ENCODE measurements around the gene LRRFIP1. TPM values are rescaled to one million over a fixed set of nuclear protein-coding genes. Genes with fewer than 3 reads are reported as not detected.
"Not testable (repeated sequence)": the region's sequence is repeated elsewhere in the genome, so short reads cannot be mapped to it uniquely, and the experiment has no call there.

LRRFIP1 gene
- total and polyA plus RNA-seq, 2 donors = 77.5 to 120 TPM

- Histone ChIP-seq H3K27ac (ENCODE audit: low read depth) (no peak overlapping the region), H3K4me3 (ENCODE audit: low read depth, low read length) (no peak overlapping the region), H3K36me3 (ENCODE audit: insufficient read depth) (peaks cover 5% of the 10 kb centered on the region), H3K4me1 (ENCODE audit: insufficient read depth) (no peaks in the 10 kb centered on the region)
- WGBS = 94% methylated on average over 10 of the region's 10 CpGs
- DNase-seq (ENCODE audit: extremely low spot score) = no peak
Measured at GRCh38 chr2:237758185-237758584, 130.8 kb downstream of the LRRFIP1 start.

- Histone ChIP-seq H3K27ac (ENCODE audit: low read depth) (no peak overlapping the region), H3K4me1 (ENCODE audit: insufficient read depth) (no peaks in the 10 kb centered on the region), H3K36me3 (ENCODE audit: insufficient read depth) (peaks cover 5% of the 10 kb centered on the region), H3K4me3 (ENCODE audit: low read depth, low read length) (no peak overlapping the region)
- 92% methylated on average over 10 of the region's 10 CpGs for WGBS
- no peak for DNase-seq (ENCODE audit: extremely low spot score)
Measured at GRCh38 chr2:237759176-237759575, 131.8 kb downstream of the LRRFIP1 start.

- Histone ChIP-seq H3K4me1 (ENCODE audit: insufficient read depth) (no peaks in the 10 kb centered on the region), H3K27ac (ENCODE audit: low read depth) (no peak overlapping the region), H3K4me3 (ENCODE audit: low read depth, low read length) (no peak overlapping the region), H3K36me3 (ENCODE audit: insufficient read depth) (peaks cover 5% of the 10 kb centered on the region)
- WGBS = 95% methylated on average over 23 of the region's 23 CpGs
- DNase-seq (ENCODE audit: extremely low spot score) = no peak
Measured at GRCh38 chr2:237760506-237761502, 133.4 kb downstream of the LRRFIP1 start.

- 94% methylated on average over 9 of the region's 9 CpGs for WGBS
- H3K27ac ChIP-seq (ENCODE audit: low read depth); H3K4me3 ChIP-seq (ENCODE audit: low read depth, low read length); H3K36me3 ChIP-seq (ENCODE audit: insufficient read depth); DNase-seq (ENCODE audit: extremely low spot score); H3K4me1 ChIP-seq (ENCODE audit: insufficient read depth): not testable (repeated sequence)
Measured at GRCh38 chr2:237762291-237763182, 135.2 kb downstream of the LRRFIP1 start.

- Histone ChIP-seq H3K4me3 (ENCODE audit: low read depth, low read length) (no peak overlapping the region), H3K4me1 (ENCODE audit: insufficient read depth) (no peaks in the 10 kb centered on the region), H3K36me3 (ENCODE audit: insufficient read depth) (peaks cover 5% of the 10 kb centered on the region), H3K27ac (ENCODE audit: low read depth) (no peak overlapping the region)
- 92% methylated on average over 10 of the region's 10 CpGs for WGBS
- DNase-seq (ENCODE audit: extremely low spot score) = no peak
Measured at GRCh38 chr2:237763812-237764211, 136.4 kb downstream of the LRRFIP1 start.

GRCh38 chr2:237765122-237765521, 137.7 kb downstream of the LRRFIP1 start:
- H3K36me3 ChIP-seq (ENCODE audit: insufficient read depth); H3K4me3 ChIP-seq (ENCODE audit: low read depth, low read length); H3K4me1 ChIP-seq (ENCODE audit: insufficient read depth); DNase-seq (ENCODE audit: extremely low spot score); H3K27ac ChIP-seq (ENCODE audit: low read depth): not testable (repeated sequence)
- 98% methylated on average over 6 of the region's 6 CpGs for WGBS

GRCh38 chr2:237765875-237766274, 138.5 kb downstream of the LRRFIP1 start:
- Histone ChIP-seq H3K27ac (ENCODE audit: low read depth) (no peak overlapping the region), H3K4me3 (ENCODE audit: low read depth, low read length) (no peak overlapping the region), H3K4me1 (ENCODE audit: insufficient read depth) (no peaks in the 10 kb centered on the region), H3K36me3 (ENCODE audit: insufficient read depth) (peaks cover 2% of the 10 kb centered on the region)
- 86% methylated on average over 8 of the region's 8 CpGs for WGBS
- DNase-seq (ENCODE audit: extremely low spot score) = no peak

GRCh38 chr2:237766340-237766739, 139.0 kb downstream of the LRRFIP1 start:
- no peaks in the 10 kb centered on the region for H3K4me1 ChIP-seq (ENCODE audit: insufficient read depth)
- WGBS = 58% methylated on average over 2 of the region's 2 CpGs
- no peak for DNase-seq (ENCODE audit: extremely low spot score)
- no peak overlapping the region for H3K4me3 ChIP-seq (ENCODE audit: low read depth, low read length)
- peaks cover 2% of the 10 kb centered on the region for H3K36me3 ChIP-seq (ENCODE audit: insufficient read depth)
- H3K27ac ChIP-seq (ENCODE audit: low read depth) = no peak overlapping the region

GRCh38 chr2:237772513-237772912, 145.1 kb downstream of the LRRFIP1 start:
- H3K36me3 ChIP-seq (ENCODE audit: insufficient read depth) = no peaks in the 10 kb centered on the region
- H3K4me3 ChIP-seq (ENCODE audit: low read depth, low read length) = no peak overlapping the region
- DNase-seq (ENCODE audit: extremely low spot score) = no peak
- H3K27ac ChIP-seq (ENCODE audit: low read depth) = no peak overlapping the region
- 79% methylated on average over 3 of the region's 3 CpGs for WGBS
- no peaks in the 10 kb centered on the region for H3K4me1 ChIP-seq (ENCODE audit: insufficient read depth)

- Histone ChIP-seq H3K4me3 (ENCODE audit: low read depth, low read length) (no peak overlapping the region), H3K36me3 (ENCODE audit: insufficient read depth) (no peaks in the 10 kb centered on the region), H3K27ac (ENCODE audit: low read depth) (no peak overlapping the region), H3K4me1 (ENCODE audit: insufficient read depth) (no peaks in the 10 kb centered on the region)
- WGBS = 93% methylated on average over 15 of the region's 15 CpGs
- no peak for DNase-seq (ENCODE audit: extremely low spot score)
Measured at GRCh38 chr2:237773826-237774225, 146.4 kb downstream of the LRRFIP1 start.

GRCh38 chr2:237774811-237775553, 147.6 kb downstream of the LRRFIP1 start:
- Histone ChIP-seq H3K4me1 (ENCODE audit: insufficient read depth) (no peaks in the 10 kb centered on the region), H3K27ac (ENCODE audit: low read depth) (no peak overlapping the region), H3K4me3 (ENCODE audit: low read depth, low read length) (no peak overlapping the region), H3K36me3 (ENCODE audit: insufficient read depth) (no peaks in the 10 kb centered on the region)
- no peak for DNase-seq (ENCODE audit: extremely low spot score)
- 77% methylated on average over 13 of the region's 13 CpGs for WGBS

GRCh38 chr2:237779521-237779920, 152.1 kb downstream of the LRRFIP1 start:
- Histone ChIP-seq H3K4me3 (ENCODE audit: low read depth, low read length) (no peak overlapping the region), H3K4me1 (ENCODE audit: insufficient read depth) (no peaks in the 10 kb centered on the region), H3K27ac (ENCODE audit: low read depth) (no peak overlapping the region), H3K36me3 (ENCODE audit: insufficient read depth) (no peaks in the 10 kb centered on the region)
- no peak for DNase-seq (ENCODE audit: extremely low spot score)
- 93% methylated on average over 14 of the region's 14 CpGs for WGBS

- H3K4me1 ChIP-seq (ENCODE audit: insufficient read depth) = no peaks in the 10 kb centered on the region
- no peaks in the 10 kb centered on the region for H3K36me3 ChIP-seq (ENCODE audit: insufficient read depth)
- H3K27ac ChIP-seq (ENCODE audit: low read depth) = no peak overlapping the region
- no peak for DNase-seq (ENCODE audit: extremely low spot score)
- H3K4me3 ChIP-seq (ENCODE audit: low read depth, low read length) = no peak overlapping the region
- WGBS = 74% methylated on average over 7 of the region's 7 CpGs
Measured at GRCh38 chr2:237782181-237782580, 154.8 kb downstream of the LRRFIP1 start.
